ENCODE measurements around the gene CDK19. TPM values are rescaled to one million over a fixed set of nuclear protein-coding genes. Genes with fewer than 3 reads are reported as not detected.
"Not testable (repeated sequence)": the region's sequence is repeated elsewhere in the genome, so short reads cannot be mapped to it uniquely, and the experiment has no call there.

Gene CDK19
- total and polyA plus RNA-seq, 2 of the 4 experiments (the other 2 are of a cell fraction): 6.0 to 6.8 TPM

- CTCF ChIA-PET; H2BK15ac ChIP-seq (ENCODE audit: low read depth, low read length); H4K20me1 ChIP-seq (ENCODE audit: insufficient read depth, low read length); dilution Hi-C loops (cut with HindIII; ENCODE audit: low sequenced_read_pairs, unreplicated experiment); H2BK5ac ChIP-seq (ENCODE audit: low read depth, low read length, poor library complexity, severe bottlenecking); H3K56ac ChIP-seq (ENCODE audit: extremely low read depth, insufficient read depth, low read length); H3K4me3 ChIP-seq (ENCODE audit: insufficient read depth, low read depth, low read length); H4K91ac ChIP-seq (ENCODE audit: insufficient read depth, low read depth, low read length); H3K4me2 ChIP-seq (ENCODE audit: low read depth, low read length); H2BK120ac ChIP-seq (ENCODE audit: low read depth, low read length); H3K9me3 ChIP-seq (ENCODE audit: control insufficient read depth, insufficient read depth, low read length); H2AFZ ChIP-seq (replicated peaks; ENCODE audit: low read length, poor library complexity); H4K8ac ChIP-seq (ENCODE audit: low read depth in 2 of 2, low read length in 2 of 2); H3K27me3 ChIP-seq (ENCODE audit: control insufficient read depth, insufficient read depth, low read length); H4K5ac ChIP-seq (ENCODE audit: low read depth, low read length); H3K4ac ChIP-seq (ENCODE audit: low read depth, low read length); H3K23ac ChIP-seq (ENCODE audit: low read depth, low read length); intact Hi-C loops (cut with micrococcal nuclease); H3K27ac ChIP-seq (ENCODE audit: insufficient read depth, low read length); H3K18ac ChIP-seq (ENCODE audit: low read depth, low read length); ATAC-seq (ENCODE audit: low read depth); H2AK5ac ChIP-seq (ENCODE audit: low read depth, low read length); H2BK20ac ChIP-seq (ENCODE audit: low read depth, low read length); H3K14ac ChIP-seq (replicated peaks; ENCODE audit: low read depth, low read length); H3K9me1 ChIP-seq (ENCODE audit: insufficient read depth, low read length); H3K9ac ChIP-seq (ENCODE audit: low read depth, low read length); POLR2A ChIA-PET (ENCODE audit: unreplicated experiment); BruUV-seq (replicated peaks); H2AK9ac ChIP-seq (replicated peaks; ENCODE audit: low read depth, low read length, poor library complexity); H3K36me3 ChIP-seq (ENCODE audit: control insufficient read depth, insufficient read depth, low read length); H3K4me1 ChIP-seq (ENCODE audit: control insufficient read depth, insufficient read depth, low read length); in situ Hi-C loops (cut with MboI; ENCODE audit: low sequenced_read_pairs); H3K79me1 ChIP-seq (ENCODE audit: low read depth in 1 of 2, low read length in 2 of 2); DNase-seq: not testable (repeated sequence)
- no CpG with 5 or more reads among the region's 7 CpGs for WGBS, 2 experiments (ENCODE audit: extremely low coverage in 2 of 2, insufficient read length in 1 of 2)
These were observed 95.7 kb downstream of the CDK19 start for GRCh38 chr6:110719601-110720000.

Measured in IMR-90 (cell line).